Thyroid gland (tissue), 4 donors: ENCODE measurements around the gene MUTYH. TPM values are rescaled to one million over a fixed set of nuclear protein-coding genes. Genes with fewer than 3 reads are reported as not detected.
"Not testable (repeated sequence)": the region's sequence is repeated elsewhere in the genome, so short reads cannot be mapped to it uniquely, and the experiment has no call there.

ENCODE experiments used
- DNase-seq, 2 donors: peaks; one replicate each; pipeline ENCODE4 v3.0.0-alpha.2; 2019
- H3K27ac ChIP-seq, 3 donors: fragments of 200-600 bp; sonication (generic); 1 replicate in 2 of 3; 2 replicates in 1 of 3; pipeline ENCODE4 v1.5.1; 2016 to 2019; ENCODE audit warnings: mild to moderate bottlenecking in 1 of 3, moderate library complexity in 1 of 3
- H3K27me3 ChIP-seq: fragments of 200-600 bp; sonication (generic); one replicate; pipeline ENCODE4 v1.5.1; 2019
- H3K36me3 ChIP-seq, 2 donors: fragments of 200-600 bp; sonication (generic); one replicate each; pipeline ENCODE4 v1.5.1; 2016 to 2019
- H3K4me1 ChIP-seq, 2 donors: fragments of 200-600 bp; sonication (generic); one replicate each; pipeline ENCODE4 v1.5.1; 2017 to 2019
- H3K4me3 ChIP-seq, 3 donors: fragments of 200-600 bp; sonication (generic); replicated peaks in 1 of 3; 1 replicate in 2 of 3; 2 replicates in 1 of 3; pipeline ENCODE4 v1.5.1; 2016; ENCODE audit warnings: mild to moderate bottlenecking in 1 of 3
- H3K9me3 ChIP-seq: fragments of 200-600 bp; sonication (generic); one replicate; pipeline ENCODE4 v1.5.1; 2017
- POLR2A ChIP-seq, 2 donors: fragments of 450-650 bp; IDR thresholded peaks; one replicate each; pipeline ENCODE4 v1.6.1; 2017; ENCODE audit warnings: antibody characterized with exemption in 2 of 2, mild to moderate bottlenecking in 2 of 2, moderate library complexity in 1 of 2
- WGBS, 2 donors: methylation state at CpG; one replicate each; pipeline ENCODE4 v1.1.5; 2017; 5-methylcytosine and 5-hydroxymethylcytosine counted together
- intact Hi-C: fragments of 100-400 bp; cut with DNase I; formaldehyde crosslinking; loops from one replicate; pipeline ENCODE4 v1.15.1; 2023
- total RNA-seq, 4 donors: library from RNA; depleted of rRNA; stranded (reverse); fragments of >200 nt; gene quantifications; one replicate each; pipeline ENCODE4 v1.2.3, GENCODE V29; 2016
- TF ChIP-seq, protein P1 (sequence below), 6 experiments: fragments of 200-600 bp in 3 of 6; fragments of 450-650 bp in 3 of 6; sonication (generic) in 3 of 6; IDR thresholded peaks; one replicate each; pipeline ENCODE4 v1.5.1; 2016 to 2019; ENCODE audit warnings: antibody characterized with exemption in 6 of 6, mild to moderate bottlenecking in 2 of 6, inconsistent platforms in 1 of 6, moderate library complexity in 1 of 6

MUTYH gene
- total RNA-seq, 4 donors from 2014 or later, result 23.7 to 45.9 (median 31.7) TPM

DNA sequence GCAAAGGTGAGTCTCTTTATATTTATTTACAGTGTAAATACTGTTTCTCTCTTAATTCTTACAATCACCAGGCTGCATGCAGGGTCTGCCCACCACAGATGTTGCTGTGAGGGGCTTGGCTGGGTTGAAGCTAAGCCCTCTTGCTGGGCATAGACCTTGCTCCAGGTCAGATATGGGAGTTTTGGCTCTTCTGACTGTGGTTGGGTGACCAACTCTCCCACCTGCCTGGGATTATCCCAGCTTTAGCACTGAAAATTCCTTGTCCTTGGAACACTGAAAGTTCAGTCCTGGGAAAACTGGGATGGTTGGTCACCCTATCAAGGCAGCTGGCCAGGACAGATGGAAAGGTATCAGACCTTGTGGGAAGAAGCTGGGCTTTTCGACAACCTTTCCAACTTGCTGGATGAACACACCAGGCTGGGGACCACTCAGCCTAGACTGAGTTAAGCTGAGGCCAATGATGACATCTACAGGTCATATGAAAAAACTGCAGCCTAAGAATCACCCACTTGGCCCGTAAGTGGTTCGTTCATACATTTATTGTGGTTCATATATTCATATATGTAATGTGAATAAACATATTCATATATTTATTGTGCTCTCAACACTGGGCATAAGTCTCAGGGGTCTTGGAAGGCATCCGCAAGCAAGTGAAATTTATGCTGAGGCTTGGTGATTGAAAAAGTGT, 40.1 kb downstream of the MUTYH start:
- H3K4me3 ChIP-seq, result no peak overlapping the region
- H3K36me3 ChIP-seq, result no peaks in the 10 kb centered on the region
- peak; percentile 53 to 63 for DNase-seq
- peaks cover 8 to 15% of the 10 kb centered on the region in 2 donors for H3K4me1 ChIP-seq
- H3K27ac ChIP-seq, result no peak overlapping the region
- TF ChIP-seq, protein P1, sequence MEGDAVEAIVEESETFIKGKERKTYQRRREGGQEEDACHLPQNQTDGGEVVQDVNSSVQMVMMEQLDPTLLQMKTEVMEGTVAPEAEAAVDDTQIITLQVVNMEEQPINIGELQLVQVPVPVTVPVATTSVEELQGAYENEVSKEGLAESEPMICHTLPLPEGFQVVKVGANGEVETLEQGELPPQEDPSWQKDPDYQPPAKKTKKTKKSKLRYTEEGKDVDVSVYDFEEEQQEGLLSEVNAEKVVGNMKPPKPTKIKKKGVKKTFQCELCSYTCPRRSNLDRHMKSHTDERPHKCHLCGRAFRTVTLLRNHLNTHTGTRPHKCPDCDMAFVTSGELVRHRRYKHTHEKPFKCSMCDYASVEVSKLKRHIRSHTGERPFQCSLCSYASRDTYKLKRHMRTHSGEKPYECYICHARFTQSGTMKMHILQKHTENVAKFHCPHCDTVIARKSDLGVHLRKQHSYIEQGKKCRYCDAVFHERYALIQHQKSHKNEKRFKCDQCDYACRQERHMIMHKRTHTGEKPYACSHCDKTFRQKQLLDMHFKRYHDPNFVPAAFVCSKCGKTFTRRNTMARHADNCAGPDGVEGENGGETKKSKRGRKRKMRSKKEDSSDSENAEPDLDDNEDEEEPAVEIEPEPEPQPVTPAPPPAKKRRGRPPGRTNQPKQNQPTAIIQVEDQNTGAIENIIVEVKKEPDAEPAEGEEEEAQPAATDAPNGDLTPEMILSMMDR (IDR thresholded peaks at IDR 0.05), result peak; percentile 63 to 94 (median 76)
- no peak for TF ChIP-seq POLR2A (IDR thresholded peaks at IDR 0.05)
- intact Hi-C loops, result loop anchor here (5.0 kb wide), 2 partner anchors 192 to 463 kb away; partner anchors contain the start of gene TESK2
- no peaks in the 10 kb centered on the region for H3K9me3 ChIP-seq
- 5 to 7% methylated on average over 4 of the region's 4 CpGs for WGBS, 2 donors
- no peaks in the 10 kb centered on the region for H3K27me3 ChIP-seq

DNA sequence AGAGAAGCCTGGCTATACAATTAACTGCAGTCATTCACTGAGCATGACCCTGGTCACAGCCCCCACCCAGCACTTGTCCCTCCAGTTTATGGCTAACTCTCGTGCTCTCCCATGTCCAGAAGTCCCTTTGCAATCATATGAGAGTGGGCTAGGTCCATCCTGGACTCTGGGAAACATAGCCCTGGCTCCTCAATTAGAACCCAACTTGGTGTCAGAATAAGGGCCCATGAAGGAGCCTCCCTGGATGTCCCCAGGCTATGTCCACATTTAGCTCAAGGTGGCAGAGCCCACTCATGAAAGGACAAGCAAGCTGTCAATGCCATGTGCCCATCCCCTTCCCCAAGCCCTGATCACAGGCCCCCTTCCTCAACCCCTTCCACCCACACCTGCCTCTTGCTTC, 40.9 kb downstream of the MUTYH start:
- DNase-seq, result no peak
- H3K27ac ChIP-seq, result no peak overlapping the region
- no peaks in the 10 kb centered on the region for H3K9me3 ChIP-seq
- H3K4me3 ChIP-seq, result no peak overlapping the region
- H3K4me1 ChIP-seq, result peaks cover under 1 to 9% of the 10 kb centered on the region in 2 donors
- TF ChIP-seq POLR2A (IDR thresholded peaks at IDR 0.05), result no peak
- TF ChIP-seq, protein P1 (IDR thresholded peaks at IDR 0.05), result no peak
- intact Hi-C loops, result loop anchor here (5.0 kb wide), 1 partner anchor 462 kb away; no protein-coding TSS in a partner anchor
- WGBS, 2 donors, result 90 to 93% methylated on average over 1 of the region's 1 CpG
- no peaks in the 10 kb centered on the region for H3K36me3 ChIP-seq
- H3K27me3 ChIP-seq, result no peaks in the 10 kb centered on the region

DNA sequence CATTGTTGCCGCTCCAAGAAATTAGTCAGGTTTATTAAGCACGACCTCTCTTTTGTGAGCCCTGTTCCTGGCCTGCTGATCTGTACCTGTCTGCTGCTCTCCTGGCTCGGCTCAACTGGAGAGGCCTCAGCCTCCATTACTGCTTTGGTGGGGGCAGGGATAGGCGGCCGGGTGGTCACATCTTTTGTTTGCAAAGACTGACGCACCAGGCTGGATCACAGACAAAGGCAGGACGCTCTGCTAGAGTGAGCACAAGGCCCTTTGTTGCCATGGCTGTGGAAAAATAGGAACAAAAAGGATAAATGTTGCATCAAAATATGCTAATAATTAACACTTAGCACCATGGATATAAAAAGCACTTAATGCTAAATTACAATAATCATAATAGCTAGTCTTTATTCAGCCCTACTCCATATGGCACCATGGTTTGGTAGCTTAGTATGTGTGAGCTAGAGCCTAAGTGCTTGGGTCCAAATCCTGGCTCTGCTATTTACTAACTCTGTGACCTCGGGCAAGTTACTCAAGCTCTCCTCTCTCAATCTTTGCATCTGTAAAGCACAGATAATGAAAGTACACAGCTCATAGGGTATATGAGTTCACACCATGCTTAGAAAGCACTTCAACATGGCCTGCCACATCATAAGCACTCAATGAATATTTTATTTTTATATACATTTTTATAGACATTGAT, 42.4 kb downstream of the MUTYH start:
- H3K4me1 ChIP-seq, result peaks cover 0 to 6% of the 10 kb centered on the region in 2 donors
- no peak overlapping the region for H3K27ac ChIP-seq
- intact Hi-C loops, result loop anchor here (2.0 to 5.0 kb wide), 2 partner anchors 279 to 461 kb away; no protein-coding TSS in a partner anchor
- no peak for TF ChIP-seq POLR2A (IDR thresholded peaks at IDR 0.05)
- TF ChIP-seq, protein P1 (IDR thresholded peaks at IDR 0.05), result no peak
- no peak overlapping the region for H3K4me3 ChIP-seq
- H3K36me3 ChIP-seq, result no peaks in the 10 kb centered on the region
- no peaks in the 10 kb centered on the region for H3K27me3 ChIP-seq
- DNase-seq, result no peak
- H3K9me3 ChIP-seq, result no peaks in the 10 kb centered on the region
- 65 to 71% methylated on average over 8 of the region's 8 CpGs for WGBS, 2 donors

DNA sequence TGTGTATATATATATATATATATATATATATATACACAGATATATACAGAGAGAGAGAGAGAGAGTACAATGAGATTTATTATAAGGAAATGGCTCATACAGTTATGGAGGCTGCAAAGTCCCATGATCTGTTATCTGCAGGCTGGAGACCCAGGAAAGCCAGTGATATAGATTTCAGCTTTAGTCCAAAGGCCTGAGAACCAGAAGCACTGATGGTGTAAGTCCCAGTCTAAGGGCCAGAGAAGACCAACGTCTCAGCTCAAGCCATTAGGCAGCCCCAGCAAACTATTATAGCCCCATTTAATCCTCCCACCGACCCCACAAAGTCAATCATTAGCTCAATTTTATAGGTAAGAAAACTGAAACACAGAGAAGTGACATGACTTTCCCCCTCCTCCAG, 48.5 kb downstream of the MUTYH start:
- WGBS, 2 donors, result 83 to 94% methylated on average over 2 of the region's 2 CpGs
- Histone ChIP-seq H3K27me3 (no peaks in the 10 kb centered on the region), H3K36me3 (no peaks in the 10 kb centered on the region), H3K9me3 (no peaks in the 10 kb centered on the region), H3K27ac (no peak overlapping the region), H3K4me3 (no peak overlapping the region), H3K4me1 (no peaks in the 10 kb centered on the region)
- TF ChIP-seq, protein P1 (IDR thresholded peaks at IDR 0.05), result no peak
- intact Hi-C loops, result no loop called here
- no peak for DNase-seq

DNA sequence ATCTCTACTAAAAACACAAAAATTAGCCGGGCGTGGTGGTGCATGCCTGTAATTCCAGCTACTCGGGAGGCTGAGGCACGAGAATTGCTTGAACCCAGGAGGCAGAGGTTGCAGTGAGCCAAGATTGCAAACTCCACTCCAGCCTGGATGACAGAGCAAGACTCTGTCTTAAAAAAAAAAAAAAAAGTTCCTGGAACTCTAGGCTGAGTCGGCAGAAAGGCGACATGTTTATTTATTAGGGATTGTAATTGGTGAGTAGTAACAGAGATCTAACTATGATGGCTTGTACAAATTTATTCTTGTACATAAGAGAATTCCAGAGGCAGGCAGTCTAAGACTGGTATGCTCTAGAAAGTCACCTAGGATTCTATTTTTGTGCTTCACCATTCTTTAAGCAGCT, 49.2 kb downstream of the MUTYH start:
- intact Hi-C loops, H3K4me1 ChIP-seq, H3K27me3 ChIP-seq, H3K36me3 ChIP-seq, DNase-seq, H3K9me3 ChIP-seq, H3K27ac ChIP-seq, H3K4me3 ChIP-seq: not testable (repeated sequence)
- WGBS, 2 donors, result 84 to 88% methylated on average over 6 of the region's 6 CpGs

DNA sequence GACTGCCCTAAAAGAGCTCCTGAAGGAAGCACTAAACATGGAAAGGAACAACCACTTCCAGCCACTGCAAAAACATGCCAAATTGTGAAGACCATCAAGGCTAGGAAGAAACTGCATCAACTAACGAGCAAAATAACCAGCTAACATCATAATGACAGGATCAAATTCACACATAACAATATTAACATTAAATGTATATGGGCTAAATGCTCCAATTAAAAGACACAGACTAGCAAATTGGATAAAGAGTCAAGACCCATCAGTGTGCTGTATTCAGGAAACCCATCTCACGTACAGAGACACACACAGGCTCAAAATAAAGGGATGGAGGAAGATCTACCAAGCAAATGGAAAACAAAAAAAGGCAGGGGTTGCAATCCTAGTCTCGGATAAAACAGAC, 53.7 kb downstream of the MUTYH start:
- 84% methylated on average over 3 of the region's 3 CpGs for WGBS, 2 donors
- DNase-seq, intact Hi-C loops, H3K9me3 ChIP-seq, H3K4me1 ChIP-seq, H3K27me3 ChIP-seq, H3K27ac ChIP-seq, H3K4me3 ChIP-seq, H3K36me3 ChIP-seq: not testable (repeated sequence)

DNA sequence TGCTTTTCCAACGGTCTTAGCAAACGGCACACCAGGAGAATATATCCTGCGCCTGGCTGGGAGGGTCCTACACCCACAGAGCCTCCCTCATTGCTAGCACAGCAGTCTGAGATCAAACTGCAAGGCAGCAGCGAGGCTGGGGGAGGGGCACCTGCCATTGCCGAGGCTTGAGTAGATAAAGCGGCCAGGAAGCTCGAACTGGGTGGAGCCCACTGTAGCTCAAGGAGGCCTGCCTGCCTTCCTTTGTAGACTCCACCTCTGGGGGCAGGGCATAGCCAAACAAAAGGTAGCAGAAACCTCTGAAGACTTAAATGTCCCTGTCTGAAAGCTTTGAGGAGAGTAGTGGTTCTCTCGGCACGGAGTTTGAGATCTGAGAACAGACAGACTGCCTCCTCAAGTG, 55.4 kb downstream of the MUTYH start:
- intact Hi-C loops, H3K27ac ChIP-seq, H3K4me1 ChIP-seq, DNase-seq, H3K27me3 ChIP-seq, H3K4me3 ChIP-seq, H3K36me3 ChIP-seq, H3K9me3 ChIP-seq: not testable (repeated sequence)
- 75 to 95% methylated on average over 7 to 9 of the region's 9 CpGs for WGBS, 2 donors
